ENCODE measurements around the gene SERPINB5. TPM values are rescaled to one million over a fixed set of nuclear protein-coding genes. Genes with fewer than 3 reads are reported as not detected.
"Not testable (repeated sequence)": the region's sequence is repeated elsewhere in the genome, so short reads cannot be mapped to it uniquely, and the experiment has no call there.

The SERPINB5 gene, protein sequence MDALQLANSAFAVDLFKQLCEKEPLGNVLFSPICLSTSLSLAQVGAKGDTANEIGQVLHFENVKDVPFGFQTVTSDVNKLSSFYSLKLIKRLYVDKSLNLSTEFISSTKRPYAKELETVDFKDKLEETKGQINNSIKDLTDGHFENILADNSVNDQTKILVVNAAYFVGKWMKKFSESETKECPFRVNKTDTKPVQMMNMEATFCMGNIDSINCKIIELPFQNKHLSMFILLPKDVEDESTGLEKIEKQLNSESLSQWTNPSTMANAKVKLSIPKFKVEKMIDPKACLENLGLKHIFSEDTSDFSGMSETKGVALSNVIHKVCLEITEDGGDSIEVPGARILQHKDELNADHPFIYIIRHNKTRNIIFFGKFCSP
- total RNA-seq, result 1 to 10 TPM; 3.5 to 3.7 TPM
- long read RNA-seq, transcript SERPINB5-201 (7 exons, 2,783 nt), result major isoform, 9 of 11 reads
- long read RNA-seq, partial matches to known transcripts, result 1 of 11 reads
- long read RNA-seq, other reads (novel, unspliced or antisense), result 1 of 11 reads

- intact Hi-C loops (cut with DNase I, micrococcal nuclease), result no loop called here
- ATAC-seq, result peak; percentile 96
- DNase-seq, result peak; percentile 86 to 87
Measured at GRCh38 chr18:63476668-63477067, at the start of gene SERPINB5. Gene SERPINB5, plus strand, starts transcription at chr18:63476958. Its CDS starts 7,471 bp downstream, at chr18:63484429.

DNA sequence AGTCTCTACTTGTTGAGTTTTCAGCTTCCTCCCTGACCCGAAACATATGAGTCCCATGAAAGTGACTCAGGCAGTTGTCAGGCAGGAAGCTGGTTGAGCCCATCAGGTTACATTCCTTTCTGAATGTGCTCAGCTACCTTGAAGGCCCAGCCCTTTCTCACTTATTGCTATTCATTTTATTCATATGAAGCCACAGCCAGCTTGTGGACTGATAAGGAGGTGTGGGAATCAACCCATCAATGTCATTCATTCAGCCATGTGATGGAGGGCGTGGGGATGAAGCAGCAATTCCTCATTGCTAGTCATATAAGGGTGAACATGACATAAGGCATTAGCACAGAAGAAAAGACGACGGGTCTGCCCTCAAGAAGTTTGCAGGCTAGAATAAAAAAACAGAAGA, 49.2 kb upstream of the SERPINB5 start:
- peak; percentile 82 for ATAC-seq
- DNase-seq, result no peak
- intact Hi-C loops (cut with DNase I, micrococcal nuclease), result no loop called here

DNA sequence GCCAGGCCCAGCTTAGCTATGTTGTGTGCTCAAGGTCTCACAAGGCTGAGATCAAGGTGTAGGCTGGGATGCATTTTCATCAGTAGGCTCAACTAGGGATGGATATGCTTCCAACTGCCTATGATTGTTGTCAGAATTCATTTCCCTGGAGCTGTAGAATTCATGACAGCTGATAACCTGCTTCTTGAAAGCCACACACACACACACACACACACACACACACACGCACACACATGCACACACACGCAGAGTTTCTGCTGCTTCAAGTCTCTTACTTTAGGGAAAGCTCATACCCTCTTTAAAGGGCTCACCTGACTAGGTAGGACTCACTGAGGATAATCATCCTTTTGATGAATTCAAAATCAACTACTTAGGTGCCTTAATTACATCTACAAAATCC, 46.2 kb upstream of the SERPINB5 start:
- ATAC-seq (no peak), DNase-seq (no peak)
- intact Hi-C loops (cut with DNase I, micrococcal nuclease), result loop anchor here in 1 of 2 donors (10.0 kb wide), 1 partner anchor 316 kb away; no protein-coding TSS in a partner anchor

GRCh38 chr18:63431180-63431579, 45.6 kb upstream of the SERPINB5 start:
- intact Hi-C loops (cut with DNase I, micrococcal nuclease), result loop anchor here in 1 of 2 donors (10.0 kb wide), 1 partner anchor 316 kb away; no protein-coding TSS in a partner anchor
- DNase-seq (no peak), ATAC-seq (no peak)

DNA sequence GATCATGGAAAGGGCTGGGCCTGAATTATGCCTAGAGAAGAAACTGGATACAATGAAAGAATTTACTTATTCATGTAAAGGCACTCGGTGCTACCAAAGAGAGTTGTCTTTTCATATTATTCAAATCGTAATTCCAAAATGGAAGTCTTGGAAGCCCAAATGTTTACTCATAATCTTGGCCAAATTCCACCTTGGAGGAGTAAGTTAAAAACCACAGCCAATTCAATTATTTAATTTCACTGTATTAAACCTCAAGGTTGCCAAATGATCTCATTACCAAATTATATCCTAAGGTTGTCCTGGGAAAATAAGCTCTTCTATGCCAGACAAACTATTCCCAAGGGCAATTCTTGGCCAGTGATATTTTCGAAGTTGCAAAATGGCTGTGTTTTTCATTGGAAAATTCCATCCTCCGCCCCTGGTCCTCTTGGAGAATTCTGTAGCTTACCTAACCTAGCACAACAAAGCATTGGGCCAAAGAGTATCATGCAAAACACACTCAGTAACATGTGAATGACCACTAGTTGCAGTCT, 43.4 kb upstream of the SERPINB5 start:
- ATAC-seq (no peak), DNase-seq (no peak)
- intact Hi-C loops (cut with DNase I, micrococcal nuclease), result loop anchor here in 1 of 2 donors (10.0 kb wide), 1 partner anchor 319 kb away; no protein-coding TSS in a partner anchor

GRCh38 chr18:63438181-63438580, 38.6 kb upstream of the SERPINB5 start:
- DNase-seq (no peak), ATAC-seq (no peak)
- intact Hi-C loops (cut with DNase I, micrococcal nuclease), result loop anchor here in 1 of 2 donors (10.0 kb wide), 1 partner anchor 323 kb away; no protein-coding TSS in a partner anchor

- intact Hi-C loops (cut with DNase I, micrococcal nuclease), result loop anchor here in 1 of 2 donors (10.0 kb wide), 1 partner anchor 325 kb away; no protein-coding TSS in a partner anchor
- ATAC-seq (peak; percentile 65), DNase-seq (peak in 1 of 2 donors; percentile 31)
Measured at GRCh38 chr18:63439334-63439733, 37.4 kb upstream of the SERPINB5 start.

DNA sequence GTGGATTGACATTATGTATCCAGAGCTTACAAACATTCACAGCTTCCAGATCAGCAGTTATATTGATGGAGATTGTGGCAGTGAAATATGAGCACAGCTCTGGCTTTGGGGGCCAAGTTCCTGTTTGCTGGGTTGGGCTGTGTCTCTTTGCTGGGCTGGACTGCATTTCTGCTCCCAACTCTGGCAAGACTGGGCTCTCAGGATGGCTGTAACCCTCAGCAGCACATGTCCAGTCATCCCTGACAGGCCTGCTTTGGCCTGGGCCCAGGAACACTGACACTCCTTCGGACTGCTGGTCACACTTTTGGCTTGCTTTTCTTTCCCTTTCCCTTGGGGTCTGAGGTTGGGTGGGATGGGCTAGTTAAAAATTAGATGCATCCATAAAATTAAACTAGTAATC, 36.5 kb upstream of the SERPINB5 start:
- ATAC-seq (no peak), DNase-seq (peak in 1 of 2 donors; percentile 13)
- intact Hi-C loops (cut with DNase I, micrococcal nuclease), result loop anchor here in 1 of 2 donors (10.0 kb wide), 1 partner anchor 425 kb away; no protein-coding TSS in a partner anchor

DNA sequence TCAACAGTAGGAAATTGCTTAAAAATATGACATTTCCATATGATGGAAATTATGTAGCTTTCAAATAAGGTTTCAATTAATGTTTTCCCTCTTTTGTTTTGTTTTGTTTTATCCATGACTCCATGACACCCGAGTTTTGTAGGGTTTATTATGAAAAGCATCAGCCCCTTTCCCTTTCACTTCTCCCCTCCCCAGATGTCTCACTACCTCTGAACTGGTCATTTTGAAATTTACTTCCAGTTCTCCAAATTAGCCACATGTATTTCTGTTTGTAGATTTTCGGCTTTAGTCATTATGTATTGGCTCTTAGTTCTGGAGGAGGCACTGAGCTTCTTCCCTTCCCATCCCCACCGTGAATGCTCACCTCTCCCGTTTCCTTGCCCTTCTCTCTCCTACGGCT, 35.9 kb upstream of the SERPINB5 start:
- ATAC-seq (no peak), DNase-seq (no peak)
- intact Hi-C loops (cut with DNase I, micrococcal nuclease), result loop anchor here in 1 of 2 donors (10.0 kb wide), 1 partner anchor 426 kb away; no protein-coding TSS in a partner anchor

- intact Hi-C loops (cut with DNase I, micrococcal nuclease), result loop anchor here in 1 of 2 donors (10.0 kb wide), 1 partner anchor 429 kb away; no protein-coding TSS in a partner anchor
Measured at GRCh38 chr18:63443829-63444228, 32.9 kb upstream of the SERPINB5 start.

DNA sequence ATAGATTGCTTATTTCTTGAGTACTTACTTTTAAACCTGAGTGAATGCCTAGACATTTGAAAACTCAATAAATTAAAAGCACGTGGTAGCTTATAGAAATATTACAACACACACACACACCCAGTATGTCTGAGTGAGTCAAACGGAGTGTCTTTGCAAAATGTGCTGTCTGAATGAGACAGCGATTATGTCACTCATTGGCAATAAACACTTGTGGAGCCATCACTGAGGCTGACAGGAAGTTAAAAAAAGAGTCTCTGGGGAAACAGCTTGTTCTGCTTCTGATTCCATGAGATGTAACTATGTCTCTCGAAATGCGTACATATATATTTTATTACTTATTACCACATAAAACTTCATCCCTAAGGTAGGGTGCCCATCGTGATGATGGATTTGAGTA, 32.2 kb upstream of the SERPINB5 start:
- peak; percentile 62 for ATAC-seq
- intact Hi-C loops (cut with DNase I, micrococcal nuclease), result loop anchor here in 1 of 2 donors (10.0 kb wide), 1 partner anchor 430 kb away; no protein-coding TSS in a partner anchor
- no peak for DNase-seq

More at GRCh38 chr18:63443829-63444228, 32.9 kb upstream of the SERPINB5 start:
- no peak for ATAC-seq
- DNase-seq, result no peak

GRCh38 chr18:63445037-63445436, 31.7 kb upstream of the SERPINB5 start:
- no peak for DNase-seq
- no peak for ATAC-seq
- intact Hi-C loops (cut with DNase I, micrococcal nuclease), result loop anchor here in 1 of 2 donors (10.0 kb wide), 1 partner anchor 430 kb away; no protein-coding TSS in a partner anchor

DNA sequence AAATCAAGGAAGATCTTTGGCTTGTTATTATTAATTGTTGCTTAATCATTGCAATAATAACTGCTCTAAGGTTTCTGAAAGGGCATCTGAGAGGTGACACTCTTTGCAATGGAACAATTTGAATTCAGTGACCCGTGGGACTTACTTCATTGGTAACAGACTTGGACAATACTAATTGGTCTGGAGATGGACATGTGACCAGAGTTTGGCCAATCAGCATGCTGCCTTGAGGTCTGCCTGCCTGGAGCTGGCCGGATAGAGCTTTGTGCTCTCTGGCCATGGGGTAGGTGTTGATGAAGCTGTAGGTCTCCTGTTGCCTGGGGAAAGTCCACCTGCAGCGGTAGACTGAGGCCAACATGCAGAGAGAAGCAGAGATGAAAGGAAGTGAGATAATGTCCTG, 30.5 kb upstream of the SERPINB5 start:
- intact Hi-C loops (cut with DNase I, micrococcal nuclease), result loop anchor here in 1 of 2 donors (10.0 kb wide), 1 partner anchor 431 kb away; no protein-coding TSS in a partner anchor
- ATAC-seq (no peak), DNase-seq (no peak)

DNA sequence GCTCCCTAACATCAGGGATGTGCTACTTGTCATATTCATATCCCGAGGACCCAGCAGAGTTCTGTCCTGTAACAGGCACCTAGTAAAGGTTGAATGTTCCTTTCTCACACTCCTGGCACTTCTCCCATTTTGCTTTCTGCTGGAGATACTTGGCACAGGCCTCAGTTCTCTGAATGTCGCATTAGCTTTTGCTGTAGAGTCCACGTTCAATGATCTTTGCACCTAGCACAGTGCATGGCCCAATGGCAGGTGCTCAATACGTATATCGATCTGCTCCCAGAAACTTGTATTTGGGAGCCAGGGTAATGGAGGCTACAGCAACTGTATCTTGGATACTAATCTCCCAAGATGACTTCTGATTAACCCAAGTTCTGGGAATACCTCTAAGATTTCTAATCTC, 29.7 kb upstream of the SERPINB5 start:
- ATAC-seq, result no peak
- no peak for DNase-seq
- intact Hi-C loops (cut with DNase I, micrococcal nuclease), result loop anchor here in 1 of 2 donors (10.0 kb wide), 1 partner anchor 432 kb away; no protein-coding TSS in a partner anchor

DNA sequence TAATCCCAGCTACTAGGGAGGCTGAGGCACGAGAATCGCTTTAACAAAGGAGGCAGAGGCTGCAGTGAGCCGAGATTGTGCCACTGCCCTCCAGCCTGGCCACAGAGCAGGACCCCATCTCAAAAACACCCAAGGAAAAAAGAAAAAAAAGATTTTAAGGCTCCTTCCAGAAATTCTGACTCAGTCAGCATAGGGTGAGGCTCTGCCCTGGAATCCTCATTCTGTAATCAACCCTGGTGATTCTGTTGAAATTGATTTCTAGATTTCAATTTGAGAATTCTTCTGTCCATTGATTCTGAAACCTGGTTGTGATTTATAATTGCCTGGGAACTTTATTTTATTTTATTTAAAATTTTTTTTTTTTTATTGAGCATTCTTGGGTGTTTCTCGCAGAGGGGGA, 27.3 kb upstream of the SERPINB5 start:
- no peak for ATAC-seq
- intact Hi-C loops (cut with DNase I, micrococcal nuclease), result loop anchor here in 1 of 2 donors (10.0 kb wide), 1 partner anchor 435 kb away; no protein-coding TSS in a partner anchor
- no peak for DNase-seq

GRCh38 chr18:63451799-63452660, 24.7 kb upstream of the SERPINB5 start:
- DNase-seq, result peak; percentile 65 to 83
- intact Hi-C loops (cut with DNase I, micrococcal nuclease), result no loop called here
- peak; percentile 80 for ATAC-seq

GRCh38 chr18:63452751-63453150, 24.0 kb upstream of the SERPINB5 start:
- DNase-seq; intact Hi-C loops (cut with DNase I, micrococcal nuclease): not testable (repeated sequence)
- ATAC-seq, result peak; percentile 6

DNA sequence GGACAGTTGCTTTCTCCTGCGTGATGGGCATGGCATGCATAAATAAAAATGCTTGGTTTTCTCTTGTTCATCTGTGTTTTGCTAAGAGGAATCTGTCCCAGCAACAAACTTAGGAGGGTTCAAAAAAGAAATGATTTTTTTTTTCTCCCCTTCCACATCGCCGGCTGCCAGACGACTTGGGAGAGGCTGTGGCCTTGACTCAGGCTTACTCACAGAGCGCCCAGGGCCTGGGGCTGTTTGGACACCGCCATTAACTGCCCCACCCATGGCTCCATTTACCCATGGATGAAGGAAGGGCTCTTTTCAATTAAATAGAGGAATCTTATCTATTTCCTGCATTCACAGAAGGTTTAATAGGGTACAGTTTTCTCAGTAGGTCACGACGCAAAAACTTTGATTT, 22.3 kb upstream of the SERPINB5 start:
- intact Hi-C loops (cut with DNase I, micrococcal nuclease), result no loop called here
- ATAC-seq (peak; percentile 47), DNase-seq (peak; percentile 44 to 54)
